Effector CD4-positive, alpha-beta T cell (primary cell): Measurements from ENCODE around the gene TTI1.

Experiments
- DNase-seq: peaks from one replicate; pipeline ENCODE4 v3.0.0-alpha.2; 2020
- total RNA-seq: gene quantifications from one replicate; lab custom pipeline; 2026; lab: John Stamatoyannopoulos, UW

Gene TTI1
- 35.8 reads per million, percentile 60 among the genes with 10 or more reads in this experiment for total RNA-seq

GRCh38 chr20:38033330-38034107 is at the start of gene TTI1, which contains the start of gene RPRD1B:
Gene TTI1 (minus strand): TSS chr20:38033456. CDS start chr20:38013816, 19,640 bp downstream.
Gene RPRD1B (plus strand): TSS chr20:38033746. CDS start chr20:38033948, 202 bp downstream.
- peak; percentile 86 for DNase-seq

GRCh38 chr20:38082894-38083293 is 49.6 kb upstream of the TTI1 start:
- no peak for DNase-seq

- no peak for DNase-seq
These were observed 48.3 kb upstream of the TTI1 start for GRCh38 chr20:38081575-38081974.

- no peak for DNase-seq
These were observed 46.1 kb upstream of the TTI1 start for GRCh38 chr20:38079353-38079752.

- DNase-seq = no peak
These were observed 44.8 kb upstream of the TTI1 start for GRCh38 chr20:38078084-38078483.

GRCh38 chr20:38076548-38076947 is 43.3 kb upstream of the TTI1 start:
- DNase-seq = no peak

- DNase-seq = no peak
These were observed 42.1 kb upstream of the TTI1 start for GRCh38 chr20:38075161-38075998.

GRCh38 chr20:38073307-38074071 is 40.2 kb upstream of the TTI1 start:
- DNase-seq = peak; percentile 11

- no peak for DNase-seq
These were observed 39.6 kb upstream of the TTI1 start for GRCh38 chr20:38072898-38073297.

GRCh38 chr20:38067717-38068365 is 34.6 kb upstream of the TTI1 start:
- DNase-seq = no peak

GRCh38 chr20:38066969-38067716 is 33.9 kb upstream of the TTI1 start:
- no peak for DNase-seq

- no peak for DNase-seq
These were observed 32.6 kb upstream of the TTI1 start for GRCh38 chr20:38065764-38066375.

GRCh38 chr20:38063911-38064530 is 30.8 kb upstream of the TTI1 start:
- no peak for DNase-seq

- DNase-seq = no peak
These were observed 29.6 kb upstream of the TTI1 start for GRCh38 chr20:38062890-38063289.

- DNase-seq = no peak
These were observed 27.9 kb upstream of the TTI1 start for GRCh38 chr20:38061109-38061508.

GRCh38 chr20:38060536-38060935 is 27.3 kb upstream of the TTI1 start:
- no peak for DNase-seq

- no peak for DNase-seq
These were observed 26.6 kb upstream of the TTI1 start for GRCh38 chr20:38059832-38060231.

- DNase-seq = peak; percentile 78
These were observed 24.2 kb upstream of the TTI1 start for GRCh38 chr20:38057351-38057972.

- DNase-seq = no peak
These were observed 22.6 kb upstream of the TTI1 start for GRCh38 chr20:38055848-38056247.

- DNase-seq = no peak
These were observed 22.0 kb upstream of the TTI1 start for GRCh38 chr20:38055294-38055693.
